GM12878 (cell line): Measurements from ENCODE around the gene TMX3. TPM values are rescaled to one million over a fixed set of nuclear protein-coding genes. Genes with fewer than 3 reads are reported as not detected.

Experiments used
- ATAC-seq: fragments of 200-7000 bp; cut with Tn5 transposase; 3 replicates; pipeline ENCODE4 v1.9.1; 2020; ENCODE audit warnings: mild to moderate bottlenecking, moderate library complexity
- BruUV-seq: library from RNA; stranded (reverse); fragments of 400-500 nt; replicated peaks from 2 replicates; lab custom pipeline; 2021; lab: Mats Ljungman, UMichigan
- CTCF ChIA-PET: fragments of 300-600 bp; sonication (Branson Sonifier 250); formaldehyde crosslinking; extraction: SDS; loops from one replicate; lab custom pipeline; 2021; ENCODE audit warnings: inconsistent platforms; lab: Yijun Ruan, JAX
- POLR2A ChIA-PET: fragments of 350-600 bp; formaldehyde crosslinking; extraction: SDS; loops from one replicate; lab custom pipeline; 2021; ENCODE audit warnings: inconsistent platforms; lab: Charles Lee
- RAD21 ChIA-PET: fragments of 300-600 bp; sonication (Branson Sonifier 250); formaldehyde crosslinking; loops from one replicate; lab custom pipeline; 2023; ENCODE audit warnings: antibody characterized with exemption; ENCODE audit not compliant: unreplicated experiment; lab: Charles Lee
- SMC1A ChIA-PET: fragments of 300-600 bp; sonication (Branson Sonifier 250); formaldehyde crosslinking; loops from one replicate; lab custom pipeline; 2023; ENCODE audit not compliant: unreplicated experiment, uncharacterized antibody; lab: Charles Lee
- DNase-seq: peaks from one replicate; pipeline ENCODE4 v3.0.0-alpha.2; 2011; ENCODE audit warnings: low read depth, low spot score
- FAIRE-seq: peaks from 3 replicates; lab custom pipeline; 2011; peaks lifted over from hg19 to GRCh38; lab: Jason Lieb, UNC
- H2AFZ ChIP-seq: 2 replicates; pipeline ENCODE4 v1.6.0; 2011; ENCODE audit warnings: low read depth, low read length, control low read depth; ENCODE audit not compliant: control insufficient read depth
- H3K27ac ChIP-seq: 2 replicates; pipeline ENCODE4 v1.5.1; 2011; ENCODE audit warnings: control low read depth; ENCODE audit not compliant: control insufficient read depth, insufficient read depth
- H3K27me3 ChIP-seq, 2 experiments: replicated peaks in 1 of 2; 2 replicates each; pipeline versions ENCODE4 v1.6.0 to v1.6.1; 2011; ENCODE audit warnings: low read length in 1 of 2; ENCODE audit not compliant: control insufficient read depth in 2 of 2, insufficient read depth in 2 of 2
- H3K36me3 ChIP-seq, 2 experiments: 2 replicates each; pipeline ENCODE4 v1.5.1; 2011; ENCODE audit warnings: low read length in 1 of 2; ENCODE audit not compliant: control insufficient read depth in 2 of 2, insufficient read depth in 2 of 2
- H3K4me1 ChIP-seq: 2 replicates; pipeline ENCODE4 v1.6.1; 2011; ENCODE audit warnings: mild to moderate bottlenecking, low read length, moderate library complexity, mixed read lengths; ENCODE audit not compliant: control insufficient read depth, insufficient read depth
- H3K4me2 ChIP-seq: 2 replicates; pipeline ENCODE4 v1.6.0; 2011; ENCODE audit warnings: control low read depth; ENCODE audit not compliant: control insufficient read depth, insufficient read depth
- H3K4me3 ChIP-seq: fragments of 200-600 bp; sonication (generic); 2 replicates; pipeline ENCODE4 v1.5.1; 2016
- H3K79me2 ChIP-seq: 2 replicates; pipeline ENCODE4 v1.6.0; 2011; ENCODE audit warnings: low read length; ENCODE audit not compliant: control insufficient read depth, insufficient read depth
- H3K9ac ChIP-seq: 2 replicates; pipeline ENCODE4 v1.8.0; 2011; ENCODE audit warnings: low read length, control low read depth, mixed read lengths; ENCODE audit not compliant: control insufficient read depth, insufficient read depth
- H3K9me3 ChIP-seq: replicated peaks from 3 replicates; pipeline ENCODE4 v1.5.1; 2011; ENCODE audit warnings: mild to moderate bottlenecking, low read length; ENCODE audit not compliant: control insufficient read depth, insufficient read depth
- H4K20me1 ChIP-seq: 2 replicates; pipeline ENCODE4 v1.6.0; 2011; ENCODE audit not compliant: control insufficient read depth, insufficient read depth
- BHLHE40 ChIP-seq, 2 experiments: fragments of 450-650 bp in 1 of 2; IDR thresholded peaks; 2 replicates each; pipeline ENCODE4 v1.6.1; 2011 to 2017; ENCODE audit warnings: low read depth in 2 of 2, borderline replicate concordance in 1 of 2, improper control_type of control experiment in 1 of 2, low read length in 1 of 2, mild to moderate bottlenecking in 1 of 2
- DPF2 ChIP-seq: fragments of 450-650 bp; IDR thresholded peaks from 2 replicates; pipeline ENCODE4 v1.6.1; 2017; ENCODE audit warnings: mild to moderate bottlenecking
- IKZF2 ChIP-seq, 2 experiments: fragments of 450-650 bp; IDR thresholded peaks; 2 replicates each; pipeline ENCODE4 v1.6.1; 2017; ENCODE audit warnings: mild to moderate bottlenecking in 2 of 2, moderate library complexity in 2 of 2
- IRF5 ChIP-seq: fragments of 450-650 bp; IDR thresholded peaks from 2 replicates; pipeline ENCODE4 v1.6.1; 2017; ENCODE audit warnings: borderline replicate concordance
- JUNB ChIP-seq: IDR thresholded peaks from 2 replicates; pipeline ENCODE4 v1.6.1; 2016; ENCODE audit warnings: antibody characterized with exemption, mild to moderate bottlenecking
- NFIC ChIP-seq: IDR thresholded peaks from 2 replicates; pipeline ENCODE4 v1.6.1; 2012; ENCODE audit warnings: low read depth, mild to moderate bottlenecking, inconsistent platforms, low read length, moderate library complexity
- NR2C2 ChIP-seq: IDR thresholded peaks from 2 replicates; pipeline ENCODE4 v1.6.1; 2011; ENCODE audit warnings: borderline replicate concordance, low read depth; ENCODE audit not compliant: control insufficient read depth, insufficient read length
- PAX8 ChIP-seq: fragments of 450-650 bp; IDR thresholded peaks from 2 replicates; pipeline ENCODE4 v1.6.1; 2017; ENCODE audit warnings: mild to moderate bottlenecking, moderate library complexity
- SKIL ChIP-seq: fragments of 450-650 bp; IDR thresholded peaks from 2 replicates; pipeline ENCODE4 v1.6.1; 2017; ENCODE audit warnings: mild to moderate bottlenecking, low read depth, inconsistent platforms; ENCODE audit not compliant: poor library complexity, severe bottlenecking
- SMC3 ChIP-seq: IDR thresholded peaks from 2 replicates; pipeline ENCODE4 v1.6.1; 2011; ENCODE audit warnings: low read length, improper control_type of control experiment, borderline replicate concordance
- SRF ChIP-seq, 2 experiments: IDR thresholded peaks; 2 replicates each; pipeline ENCODE4 v1.6.1; 2011; ENCODE audit warnings: low read depth in 2 of 2, low read length in 2 of 2, mild to moderate bottlenecking in 1 of 2, moderate library complexity in 1 of 2
- TCF12 ChIP-seq: IDR thresholded peaks from 2 replicates; pipeline ENCODE4 v1.6.1; 2011; ENCODE audit warnings: low read depth, mild to moderate bottlenecking, low read length
- USF1 ChIP-seq: IDR thresholded peaks from 2 replicates; pipeline ENCODE4 v1.6.1; 2011; ENCODE audit warnings: borderline replicate concordance, low read depth, mild to moderate bottlenecking, moderate library complexity, mixed read lengths, low read length; ENCODE audit not compliant: insufficient read depth; ENCODE audit errors: extremely low read length
- YBX1 ChIP-seq: fragments of 450-650 bp; IDR thresholded peaks from 2 replicates; pipeline ENCODE4 v1.6.1; 2016; ENCODE audit warnings: antibody characterized with exemption
- ZSCAN29 ChIP-seq: fragments of 450-650 bp; IDR thresholded peaks from 2 replicates; pipeline ENCODE4 v1.6.1; 2017; ENCODE audit warnings: mild to moderate bottlenecking, moderate library complexity
- in situ Hi-C: fragments of 300-500 bp; cut with MboI; formaldehyde crosslinking; loops from 9 replicates; pipeline ENCODE4 v1.14.3; 2018; ENCODE audit warnings: mixed read lengths
- intact Hi-C: fragments of 100-400 bp; cut with micrococcal nuclease; formaldehyde crosslinking; loops from one replicate; pipeline ENCODE4 v1.14.2; 2022; ENCODE audit not compliant: unreplicated experiment
- polyA plus RNA-seq, 11 experiments: library from polyadenylated mRNA; depleted of rRNA in 4 of 11; unstranded in 6 of 11; stranded (reverse) in 5 of 11; fragments of >200 nt; fragmentation: Nextera tagmentation in 4 of 11; fragmentation: Illumina TruSeq in 1 of 11; extraction: Ambion mirVana in 4 of 11; extraction: Trizol in 1 of 11; gene quantifications; 1 replicate in 1 of 11; 2 replicates in 10 of 11; pipeline versions ENCODE4 v1.2.1 to v1.2.3, GENCODE V29; 2011 to 2016; ENCODE audit warnings: inconsistent platforms in 2 of 11, missing spikeins in 2 of 11, low read depth in 1 of 11
- total RNA-seq, 4 experiments: library from RNA; depleted of rRNA in 3 of 4; stranded (reverse); fragments of >200 nt in 3 of 4; fragmentation: Illumina TruSeq in 1 of 4; extraction: Trizol in 1 of 4; gene quantifications; 2 replicates each; pipeline versions ENCODE4 v1.2.1 to v1.2.3, GENCODE V29; 2013 to 2021

The TMX3 gene
- total and polyA plus RNA-seq, 10 of the 15 experiments (the other 5 are each of a cell fraction or from before 2014, with no cell fraction given) = 14.2 to 85.6 (median 29.7) TPM

- ATAC-seq (no peak), FAIRE-seq (no peak), DNase-seq (no peak)
- Histone ChIP-seq H3K27me3 (no peaks in the 10 kb centered on the region), H2AFZ (no peak overlapping the region), H3K36me3 (no peaks in the 10 kb centered on the region), H3K9me3 (no peaks in the 10 kb centered on the region), H3K4me2 (no peak overlapping the region), H3K27ac (no peak overlapping the region), H3K4me3 (no peak overlapping the region), H4K20me1 (no peaks in the 10 kb centered on the region), H3K4me1 (no peaks in the 10 kb centered on the region), H3K79me2 (no peaks in the 10 kb centered on the region), H3K9ac (no peak overlapping the region)
- RAD21 ChIA-PET = interaction anchor here (0.6 to 1.4 kb wide), 2 partner anchors 14 to 85 kb away, joined by 3 read pairs; no protein-coding TSS in a partner anchor
- no TSS peak for BruUV-seq
- in situ Hi-C loops (no loop called here), intact Hi-C loops (no loop called here)
- SMC1A ChIA-PET = no interaction called here
- CTCF ChIA-PET = interaction anchor here (1.4 kb wide), 1 partner anchor 12 kb away, joined by 4 read pairs; no protein-coding TSS in a partner anchor
- POLR2A ChIA-PET = interaction anchor here (0.6 kb wide), 1 partner anchor 1107 kb away, joined by 4 read pairs; no protein-coding TSS in a partner anchor
- TF ChIP-seq NR2C2 (no peak), USF1 (no peak), DPF2 (no peak), IRF5 (no peak), BHLHE40 (IDR thresholded peaks at IDR 0.05; ENCODE audit: borderline replicate concordance in 1 of 2, low read depth in 2 of 2, low read length in 1 of 2) (no peak), IKZF2 (IDR thresholded peaks at IDR 0.05) (no peak), SMC3 (no peak), JUNB (no peak), NFIC (no peak), TCF12 (no peak), ZSCAN29 (no peak), SKIL (no peak), PAX8 (no peak), YBX1 (no peak), SRF (IDR thresholded peaks at IDR 0.05; ENCODE audit: low read depth in 2 of 2, low read length in 2 of 2) (no peak)
These were observed 66.7 kb downstream of the TMX3 start for GRCh38 chr18:68648191-68648590.
